GM21390 (cell line): ENCODE measurements around the gene SYT15.
"Not testable (repeated sequence)": the region's sequence is repeated elsewhere in the genome, so short reads cannot be mapped to it uniquely, and the experiment has no call there.

Experiments used
- ATAC-seq: cut with Tn5 transposase; IDR thresholded peaks from one replicate; pipeline ENCODE4 v1.9.1; 2021; ENCODE audit not compliant: unreplicated experiment

The SYT15 gene

DNA sequence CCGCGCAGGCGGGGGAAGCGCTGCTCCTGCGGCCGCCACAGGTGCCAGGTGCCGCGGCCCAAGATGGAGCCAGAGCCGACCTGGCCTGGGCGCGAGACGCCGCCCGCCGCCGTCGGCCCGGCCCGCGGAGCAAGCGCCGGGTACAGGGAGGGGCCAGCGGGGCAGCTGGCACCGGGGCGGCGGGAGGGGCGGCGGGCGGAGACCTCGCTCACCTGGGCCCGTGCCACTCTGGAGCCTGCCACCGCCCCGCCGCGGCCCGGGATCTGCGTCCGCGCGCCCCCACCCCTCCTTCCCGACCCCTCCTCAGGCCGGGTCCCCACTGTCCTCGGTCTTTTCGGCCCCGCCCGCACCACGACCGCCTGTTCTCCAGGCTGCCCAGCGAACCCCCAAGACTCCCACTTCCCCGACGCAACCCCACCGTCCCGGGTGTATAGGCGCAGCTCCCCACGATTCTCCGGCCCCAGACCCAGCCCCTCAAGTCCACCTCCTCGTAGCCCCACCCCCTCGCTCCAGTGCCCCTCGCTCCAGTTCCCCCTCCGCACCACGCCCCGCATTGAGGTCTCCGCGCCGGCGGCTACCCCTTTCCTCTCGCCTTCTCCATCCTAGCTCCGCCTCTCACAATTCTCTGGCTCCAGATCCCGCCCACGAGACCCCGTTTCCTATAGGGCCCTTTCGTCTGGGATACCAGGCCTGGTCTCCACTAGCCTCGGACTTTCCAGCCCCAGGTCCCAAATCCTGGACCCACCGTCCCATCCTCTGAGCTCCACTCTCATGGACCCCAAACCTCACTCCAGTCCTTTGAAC, 22.2 kb upstream of the SYT15 start, which contains the start of gene GPRIN2:
Gene GPRIN2, minus strand, starts transcription at position 144 of the 804 bp plus-strand sequence. CDS start 5,922 bp downstream, outside the sequence.
- no peak for ATAC-seq

- no peak for ATAC-seq
Observed at GRCh38 chr10:46557319-46558121, 21.4 kb upstream of the SYT15 start.

DNA sequence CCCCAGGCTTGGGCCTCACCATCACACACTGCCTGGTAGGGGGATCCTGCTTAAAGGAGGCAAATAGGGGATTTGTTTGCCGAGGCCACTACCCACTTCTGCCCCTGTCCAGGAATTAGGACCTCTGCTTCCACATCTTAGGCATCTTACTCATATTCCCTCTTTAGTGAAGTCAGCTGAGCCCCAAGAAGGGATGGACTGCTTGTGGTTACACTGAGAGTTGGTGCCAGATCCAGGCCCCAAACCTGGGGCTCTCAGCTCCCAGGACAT, 20.9 kb upstream of the SYT15 start:
- no peak for ATAC-seq

DNA sequence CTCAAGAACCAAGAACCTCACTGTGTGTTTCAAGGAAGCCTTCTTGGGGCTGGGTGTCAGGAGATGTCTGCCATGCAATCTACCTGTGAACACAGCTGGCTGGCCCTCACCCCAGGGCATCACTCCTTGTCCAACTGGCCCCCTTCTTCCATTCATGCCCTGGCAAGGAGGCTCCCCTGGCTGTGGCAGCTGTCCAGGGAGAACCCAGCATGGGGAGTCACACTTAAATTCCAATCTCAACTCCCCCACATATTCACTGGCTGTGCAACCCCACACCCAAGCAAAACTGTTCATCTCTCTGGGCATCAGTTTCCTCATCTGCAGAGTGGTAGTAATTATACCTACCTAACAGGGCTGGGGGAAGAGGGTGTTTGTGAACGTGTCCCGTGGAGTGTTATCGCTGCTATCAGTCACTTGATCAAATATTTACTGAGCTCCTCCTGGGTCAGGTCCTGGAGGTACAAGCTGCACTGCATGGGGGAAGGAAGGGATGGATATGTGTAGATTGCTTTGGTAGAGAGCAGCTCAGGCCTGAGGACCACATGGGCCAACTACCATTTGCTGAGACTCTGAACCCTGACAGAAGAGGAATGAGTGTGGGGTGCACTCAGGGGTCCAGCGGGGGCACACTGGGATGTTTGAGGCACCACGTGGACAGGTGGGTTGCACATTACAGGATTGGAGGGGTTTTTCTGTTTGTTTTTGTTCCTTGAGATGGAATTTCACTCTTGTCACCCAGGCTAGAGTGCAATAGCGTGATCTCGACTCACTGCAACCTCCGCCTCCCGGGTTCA, 20.3 kb upstream of the SYT15 start:
- ATAC-seq, result no peak

- no peak for ATAC-seq
Observed at GRCh38 chr10:46559231-46559671, 19.7 kb upstream of the SYT15 start.

- no peak for ATAC-seq
Observed at GRCh38 chr10:46560381-46560780, 18.5 kb upstream of the SYT15 start.

GRCh38 chr10:46560952-46561351, 18.0 kb upstream of the SYT15 start:
- no peak for ATAC-seq

GRCh38 chr10:46565591-46566332, 13.2 kb upstream of the SYT15 start:
- ATAC-seq, result peak; percentile 73

- ATAC-seq, result not testable (repeated sequence)
Observed at GRCh38 chr10:46567151-46567550, 11.8 kb upstream of the SYT15 start.

GRCh38 chr10:46570655-46571054, 8.3 kb upstream of the SYT15 start:
- ATAC-seq, result not testable (repeated sequence)

GRCh38 chr10:46572765-46573164, 6.2 kb upstream of the SYT15 start:
- ATAC-seq, result not testable (repeated sequence)

DNA sequence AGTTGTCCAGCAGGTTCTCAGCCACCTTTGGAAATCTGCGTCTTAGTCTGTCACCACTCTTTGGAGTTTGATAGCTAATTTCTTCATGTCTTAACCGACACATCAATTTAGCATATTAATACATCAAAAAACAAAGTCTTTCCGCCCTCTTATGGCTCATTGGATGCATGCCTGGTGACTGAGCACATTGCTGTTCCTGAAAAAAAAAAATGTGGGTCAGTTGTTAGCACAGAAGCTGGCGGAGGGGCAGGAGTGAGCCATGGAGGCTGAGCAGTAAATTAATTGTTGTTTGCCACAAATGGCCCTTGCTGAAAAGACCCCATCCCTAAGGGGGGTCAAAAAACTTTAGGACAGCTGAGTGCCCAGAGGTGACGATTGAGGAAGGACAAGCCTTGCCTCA, 5.6 kb upstream of the SYT15 start:
- ATAC-seq, result not testable (repeated sequence)

- not testable (repeated sequence) for ATAC-seq
Observed at GRCh38 chr10:46573884-46574283, 5.0 kb upstream of the SYT15 start.

GRCh38 chr10:46577624-46578473, 1.1 kb upstream of the SYT15 start:
- ATAC-seq, result not testable (repeated sequence)

- not testable (repeated sequence) for ATAC-seq
Observed at GRCh38 chr10:46579378-46579777, 450 bp downstream of the SYT15 start.

DNA sequence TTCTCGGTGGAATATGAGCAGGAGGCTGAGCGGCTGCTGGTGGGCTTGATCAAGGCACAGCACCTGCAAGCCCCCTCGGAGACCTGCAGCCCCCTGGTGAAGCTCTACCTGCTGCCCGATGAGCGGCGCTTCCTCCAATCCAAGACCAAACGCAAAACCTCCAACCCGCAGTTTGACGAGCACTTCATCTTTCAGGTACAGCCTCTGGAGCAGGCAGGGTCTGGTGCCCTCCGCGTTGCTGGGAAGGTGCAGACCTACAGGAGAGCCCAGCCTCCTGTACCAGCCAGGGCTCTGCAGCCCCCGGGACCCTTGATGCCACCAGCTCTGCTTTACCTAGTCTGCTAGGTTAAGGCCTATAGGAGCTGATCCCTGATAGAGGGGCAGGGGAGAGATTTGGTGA, 3.1 kb downstream of the SYT15 start:
- not testable (repeated sequence) for ATAC-seq

GRCh38 chr10:46582568-46582967, 3.6 kb downstream of the SYT15 start:
- ATAC-seq, result not testable (repeated sequence)

DNA sequence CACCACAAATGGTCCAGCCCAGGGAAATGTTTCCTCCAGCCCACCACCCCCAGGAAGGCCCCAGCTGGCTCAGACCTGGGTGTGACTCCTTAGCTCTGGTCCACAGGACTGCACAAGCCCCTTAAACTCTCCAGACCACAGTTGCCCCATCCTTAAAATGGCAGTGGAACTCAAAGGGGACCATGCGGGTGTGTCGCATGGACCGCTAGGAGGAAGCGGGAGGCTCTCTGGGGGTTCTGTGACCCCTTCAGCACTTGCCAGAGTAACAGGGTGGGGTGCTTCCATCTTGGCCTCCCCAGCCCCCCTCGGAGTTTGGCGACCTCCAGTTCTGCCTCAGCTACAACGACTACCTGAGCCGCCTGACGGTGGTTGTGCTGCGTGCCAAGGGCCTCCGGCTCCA, 5.3 kb downstream of the SYT15 start:
- not testable (repeated sequence) for ATAC-seq

DNA sequence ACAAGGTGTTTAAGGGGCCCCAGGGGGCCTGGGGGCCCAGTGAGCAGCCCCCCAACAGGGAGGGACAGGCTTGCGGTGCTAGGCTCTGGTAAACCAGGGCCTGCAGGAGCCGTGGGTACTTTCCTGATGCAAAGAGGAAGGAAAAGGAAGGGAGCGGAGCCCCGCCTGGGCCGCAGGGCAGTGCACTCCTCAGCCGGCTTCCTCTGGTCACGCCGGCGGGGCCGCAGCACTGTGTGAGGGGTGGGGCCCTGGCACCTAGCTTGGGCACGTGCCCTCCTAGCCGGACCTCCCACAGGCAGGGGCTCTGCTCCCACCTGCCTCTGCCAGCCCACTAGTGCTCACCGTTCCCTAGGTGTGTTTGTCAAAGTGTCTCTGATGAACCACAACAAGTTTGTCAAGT, 6.3 kb downstream of the SYT15 start:
- ATAC-seq, result not testable (repeated sequence)

DNA sequence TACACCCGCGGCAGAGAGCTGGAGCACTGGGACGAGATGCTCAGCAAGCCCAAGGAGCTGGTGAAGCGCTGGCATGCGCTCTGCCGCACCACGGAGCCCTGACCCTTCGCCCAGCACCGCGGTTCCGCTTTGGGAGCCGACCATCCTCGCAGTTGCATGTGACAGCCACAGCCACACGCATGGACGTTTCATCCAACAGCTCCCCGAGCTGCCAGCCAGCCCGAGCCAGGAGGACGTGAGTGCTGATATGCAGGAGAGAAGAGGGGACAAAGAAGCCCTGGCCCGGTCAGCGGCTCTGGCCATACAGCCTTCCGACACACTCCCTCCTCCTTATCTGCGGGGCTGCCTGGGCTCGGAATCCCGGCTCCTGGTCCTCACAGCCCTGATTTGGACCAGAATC, 8.6 kb downstream of the SYT15 start:
- not testable (repeated sequence) for ATAC-seq
